NB4 (cell line): ENCODE measurements around the gene AP1M2.

ENCODE experiments used
- DNase-seq: peaks from one replicate; pipeline ENCODE4 v3.0.0; 2010; ENCODE audit warnings: low read depth
- H3K4me3 ChIP-seq: one replicate; pipeline ENCODE4 v1.5.1; 2011; ENCODE audit warnings: mild to moderate bottlenecking, low read depth, low read length, moderate library complexity
- CTCF ChIP-seq: IDR thresholded peaks from one replicate; pipeline ENCODE4 v1.5.1; 2012; ENCODE audit warnings: low read depth, low read length
- MAX ChIP-seq: IDR thresholded peaks from 2 replicates; pipeline ENCODE4 v1.6.1; 2011; ENCODE audit warnings: low read depth, low read length
- MYC ChIP-seq: IDR thresholded peaks from 2 replicates; pipeline ENCODE4 v1.6.1; 2011; ENCODE audit warnings: low read depth, low read length
- POLR2A ChIP-seq: IDR thresholded peaks from 2 replicates; pipeline ENCODE4 v1.6.1; 2011; ENCODE audit warnings: mild to moderate bottlenecking; ENCODE audit not compliant: insufficient read length; ENCODE audit errors: extremely low read depth

AP1M2 gene

GRCh38 chr19:10593820-10594637 lies 6.9 kb upstream of the AP1M2 start:
- TF ChIP-seq MAX (0 out of 2 replicates have a peak, but pooled peaks have one; percentile 28), POLR2A (no peak)
- DNase-seq, result no peak
- no peak overlapping the region for H3K4me3 ChIP-seq

GRCh38 chr19:10593148-10593547 lies 6.0 kb upstream of the AP1M2 start:
- no peak for DNase-seq
- H3K4me3 ChIP-seq, result no peak overlapping the region
- TF ChIP-seq MAX (no peak), MYC (no peak), CTCF (no peak), POLR2A (no peak)

GRCh38 chr19:10587839-10588150 lies 683 bp upstream of the AP1M2 start:
- no peak for TF ChIP-seq MAX
- TF ChIP-seq MYC, result no peak
- TF ChIP-seq POLR2A, result no peak
- no peak for TF ChIP-seq CTCF
- no peak overlapping the region for H3K4me3 ChIP-seq
- no peak for DNase-seq

GRCh38 chr19:10586396-10586795 lies 716 bp downstream of the AP1M2 start:
- TF ChIP-seq POLR2A (no peak), CTCF (no peak), MAX (no peak), MYC (no peak)
- H3K4me3 ChIP-seq, result no peak overlapping the region
- no peak for DNase-seq

- peak; percentile 47 for DNase-seq
- no peak overlapping the region for H3K4me3 ChIP-seq
- TF ChIP-seq POLR2A (no peak), MYC (no peak), MAX (no peak), CTCF (no peak)
Measured at GRCh38 chr19:10583036-10583776, 3.9 kb downstream of the AP1M2 start.

GRCh38 chr19:10582091-10582490 lies 5.0 kb downstream of the AP1M2 start:
- no peak overlapping the region for H3K4me3 ChIP-seq
- no peak for DNase-seq
- TF ChIP-seq MAX, result no peak
- no peak for TF ChIP-seq CTCF
- no peak for TF ChIP-seq MYC
- TF ChIP-seq POLR2A, result no peak
